Activated CD4-positive, alpha-beta T cell treated with anti-CD3 and anti-CD28 coated beads, Interleukin-2, amount 50 U/mL, for 16 hours (primary cell): ENCODE data around the gene RHEBL1.
A peak's percentile ranks its signal among the peaks of the same experiment; 100 is the strongest.

Source experiments
- DNase-seq: peaks from one replicate; pipeline ENCODE4 v3.0.0-alpha.2; 2020

Gene RHEBL1

GRCh38 chr12:49052451-49053208 is 17.1 kb downstream of the RHEBL1 start:
- no peak for DNase-seq

- DNase-seq: no peak
These were observed 17.9 kb downstream of the RHEBL1 start for GRCh38 chr12:49051777-49052438.

- no peak for DNase-seq
These were observed 18.4 kb downstream of the RHEBL1 start for GRCh38 chr12:49051373-49051764.

GRCh38 chr12:49050507-49051372 is 19.0 kb downstream of the RHEBL1 start:
- no peak for DNase-seq

- no peak for DNase-seq
These were observed 20.1 kb downstream of the RHEBL1 start for GRCh38 chr12:49049566-49050224.

GRCh38 chr12:49048953-49049352 is 20.8 kb downstream of the RHEBL1 start:
- no peak for DNase-seq

- no peak for DNase-seq
These were observed 23.5 kb downstream of the RHEBL1 start for GRCh38 chr12:49046129-49046895.

GRCh38 chr12:49044660-49045059 is 25.1 kb downstream of the RHEBL1 start:
- no peak for DNase-seq

- DNase-seq: peak; percentile 78
These were observed 25.9 kb downstream of the RHEBL1 start for GRCh38 chr12:49043856-49044258.

GRCh38 chr12:49043241-49043640 is 26.5 kb downstream of the RHEBL1 start:
- no peak for DNase-seq

GRCh38 chr12:49041881-49042484 is 27.8 kb downstream of the RHEBL1 start:
- DNase-seq: no peak

GRCh38 chr12:49041036-49041880 is 28.5 kb downstream of the RHEBL1 start:
- DNase-seq: no peak

GRCh38 chr12:49040364-49040855 is 29.4 kb downstream of the RHEBL1 start:
- no peak for DNase-seq

GRCh38 chr12:49039421-49040363 is 30.1 kb downstream of the RHEBL1 start:
- no peak for DNase-seq

GRCh38 chr12:49038291-49038955 is 31.4 kb downstream of the RHEBL1 start:
- no peak for DNase-seq

GRCh38 chr12:49037947-49038237 is 31.9 kb downstream of the RHEBL1 start:
- DNase-seq: no peak

GRCh38 chr12:49037111-49037946 is 32.5 kb downstream of the RHEBL1 start:
- no peak for DNase-seq

- DNase-seq: no peak
These were observed 33.8 kb downstream of the RHEBL1 start for GRCh38 chr12:49036029-49036428.
